GM12878 (cell line): ENCODE measurements around the gene NHERF2. TPM values are rescaled to one million over a fixed set of nuclear protein-coding genes. Genes with fewer than 3 reads are reported as not detected.

Source experiments
- ATAC-seq: fragments of 200-7000 bp; cut with Tn5 transposase; 3 replicates; pipeline ENCODE4 v1.9.1; 2020; ENCODE audit warnings: mild to moderate bottlenecking, moderate library complexity
- BruUV-seq: library from RNA; stranded (reverse); fragments of 400-500 nt; replicated peaks from 2 replicates; lab custom pipeline; 2021; lab: Mats Ljungman, UMichigan
- CTCF ChIA-PET: fragments of 300-600 bp; sonication (Branson Sonifier 250); formaldehyde crosslinking; extraction: SDS; loops from one replicate; lab custom pipeline; 2021; ENCODE audit warnings: inconsistent platforms; lab: Yijun Ruan, JAX
- POLR2A ChIA-PET: fragments of 350-600 bp; formaldehyde crosslinking; extraction: SDS; loops from one replicate; lab custom pipeline; 2021; ENCODE audit warnings: inconsistent platforms; lab: Charles Lee
- RAD21 ChIA-PET: fragments of 300-600 bp; sonication (Branson Sonifier 250); formaldehyde crosslinking; loops from one replicate; lab custom pipeline; 2023; ENCODE audit warnings: antibody characterized with exemption; ENCODE audit not compliant: unreplicated experiment; lab: Charles Lee
- SMC1A ChIA-PET: fragments of 300-600 bp; sonication (Branson Sonifier 250); formaldehyde crosslinking; loops from one replicate; lab custom pipeline; 2023; ENCODE audit not compliant: unreplicated experiment, uncharacterized antibody; lab: Charles Lee
- DNase-seq: peaks from one replicate; pipeline ENCODE4 v3.0.0-alpha.2; 2011; ENCODE audit warnings: low read depth, low spot score
- FAIRE-seq: peaks from 3 replicates; lab custom pipeline; 2011; peaks lifted over from hg19 to GRCh38; lab: Jason Lieb, UNC
- H2AFZ ChIP-seq: 2 replicates; pipeline ENCODE4 v1.6.0; 2011; ENCODE audit warnings: low read depth, low read length, control low read depth; ENCODE audit not compliant: control insufficient read depth
- H3K27ac ChIP-seq: 2 replicates; pipeline ENCODE4 v1.5.1; 2011; ENCODE audit warnings: control low read depth; ENCODE audit not compliant: control insufficient read depth, insufficient read depth
- H3K27me3 ChIP-seq, 2 experiments: replicated peaks in 1 of 2; 2 replicates each; pipeline versions ENCODE4 v1.6.0 to v1.6.1; 2011; ENCODE audit warnings: low read length in 1 of 2; ENCODE audit not compliant: control insufficient read depth in 2 of 2, insufficient read depth in 2 of 2
- H3K36me3 ChIP-seq, 2 experiments: 2 replicates each; pipeline ENCODE4 v1.5.1; 2011; ENCODE audit warnings: low read length in 1 of 2; ENCODE audit not compliant: control insufficient read depth in 2 of 2, insufficient read depth in 2 of 2
- H3K4me1 ChIP-seq: 2 replicates; pipeline ENCODE4 v1.6.1; 2011; ENCODE audit warnings: mild to moderate bottlenecking, low read length, moderate library complexity, mixed read lengths; ENCODE audit not compliant: control insufficient read depth, insufficient read depth
- H3K4me2 ChIP-seq: 2 replicates; pipeline ENCODE4 v1.6.0; 2011; ENCODE audit warnings: control low read depth; ENCODE audit not compliant: control insufficient read depth, insufficient read depth
- H3K4me3 ChIP-seq: fragments of 200-600 bp; sonication (generic); 2 replicates; pipeline ENCODE4 v1.5.1; 2016
- H3K79me2 ChIP-seq: 2 replicates; pipeline ENCODE4 v1.6.0; 2011; ENCODE audit warnings: low read length; ENCODE audit not compliant: control insufficient read depth, insufficient read depth
- H3K9ac ChIP-seq: 2 replicates; pipeline ENCODE4 v1.8.0; 2011; ENCODE audit warnings: low read length, control low read depth, mixed read lengths; ENCODE audit not compliant: control insufficient read depth, insufficient read depth
- H3K9me3 ChIP-seq: replicated peaks from 3 replicates; pipeline ENCODE4 v1.5.1; 2011; ENCODE audit warnings: mild to moderate bottlenecking, low read length; ENCODE audit not compliant: control insufficient read depth, insufficient read depth
- H4K20me1 ChIP-seq: 2 replicates; pipeline ENCODE4 v1.6.0; 2011; ENCODE audit not compliant: control insufficient read depth, insufficient read depth
- ATF7 ChIP-seq: fragments of 450-650 bp; IDR thresholded peaks from 2 replicates; pipeline ENCODE4 v1.6.1; 2016; ENCODE audit warnings: low read depth, mild to moderate bottlenecking
- CHD2 ChIP-seq: IDR thresholded peaks from 2 replicates; pipeline ENCODE4 v1.6.1; 2011; ENCODE audit warnings: low read depth, low read length, improper control_type of control experiment, borderline replicate concordance
- HDAC2 ChIP-seq: fragments of 200-600 bp; sonication (generic); IDR thresholded peaks from 2 replicates; pipeline ENCODE4 v1.6.1; 2017
- IRF4 ChIP-seq: IDR thresholded peaks from 2 replicates; pipeline ENCODE4 v1.6.1; 2011; ENCODE audit warnings: low read depth, low read length
- RAD21 ChIP-seq: IDR thresholded peaks from 2 replicates; pipeline ENCODE4 v1.6.1; 2011; ENCODE audit warnings: mild to moderate bottlenecking, low read depth, low read length, moderate library complexity; ENCODE audit not compliant: insufficient read depth
- RUNX3 ChIP-seq: IDR thresholded peaks from 2 replicates; pipeline ENCODE4 v1.6.1; 2012; ENCODE audit warnings: low read length, inconsistent platforms
- WGBS: methylation state at CpG from one replicate; pipeline ENCODE4 v1.1.6; 2016; ENCODE audit warnings: low lambda C conversion rate; ENCODE audit not compliant: insufficient replicate concordance, insufficient coverage; ENCODE audit errors: missing lambda C conversion rate; 5-methylcytosine and 5-hydroxymethylcytosine counted together
- in situ Hi-C: fragments of 300-500 bp; cut with MboI; formaldehyde crosslinking; loops from 9 replicates; pipeline ENCODE4 v1.14.3; 2018; ENCODE audit warnings: mixed read lengths
- intact Hi-C: fragments of 100-400 bp; cut with micrococcal nuclease; formaldehyde crosslinking; loops from one replicate; pipeline ENCODE4 v1.14.2; 2022; ENCODE audit not compliant: unreplicated experiment
- polyA plus RNA-seq, 11 experiments: library from polyadenylated mRNA; depleted of rRNA in 4 of 11; unstranded in 6 of 11; stranded (reverse) in 5 of 11; fragments of >200 nt; fragmentation: Nextera tagmentation in 4 of 11; fragmentation: Illumina TruSeq in 1 of 11; extraction: Ambion mirVana in 4 of 11; extraction: Trizol in 1 of 11; gene quantifications; 1 replicate in 1 of 11; 2 replicates in 10 of 11; pipeline versions ENCODE4 v1.2.1 to v1.2.3, GENCODE V29; 2011 to 2016; ENCODE audit warnings: inconsistent platforms in 2 of 11, missing spikeins in 2 of 11, low read depth in 1 of 11
- total RNA-seq, 4 experiments: library from RNA; depleted of rRNA in 3 of 4; stranded (reverse); fragments of >200 nt in 3 of 4; fragmentation: Illumina TruSeq in 1 of 4; extraction: Trizol in 1 of 4; gene quantifications; 2 replicates each; pipeline versions ENCODE4 v1.2.1 to v1.2.3, GENCODE V29; 2013 to 2021
- TF ChIP-seq, protein P1 (sequence below), 3 experiments: IDR thresholded peaks in 2 of 3; conservative IDR thresholded peaks in 1 of 3; 2 replicates each; pipeline ENCODE4 v1.5.1; 2011; ENCODE audit warnings: low read depth in 3 of 3, low read length in 3 of 3, mild to moderate bottlenecking in 3 of 3, control low read depth in 2 of 3, moderate library complexity in 2 of 3, inconsistent platforms in 1 of 3, mixed read lengths in 1 of 3; ENCODE audit not compliant: control insufficient read depth in 2 of 3, insufficient read depth in 1 of 3; ENCODE audit errors: extremely low read depth in 1 of 3
- TF ChIP-seq, protein P2 (sequence below): fragments of 450-650 bp; formaldehyde crosslinking; IDR thresholded peaks from 2 replicates; pipeline ENCODE4 v1.4.0; 2022; ENCODE audit warnings: mild to moderate bottlenecking, moderate library complexity

NHERF2 gene
- total and polyA plus RNA-seq, 10 of the 15 experiments (the other 5 are each of a cell fraction or from before 2014, with no cell fraction given) = 0.05 to 0.31 (median 0.08) TPM; not detected in 4

DNA sequence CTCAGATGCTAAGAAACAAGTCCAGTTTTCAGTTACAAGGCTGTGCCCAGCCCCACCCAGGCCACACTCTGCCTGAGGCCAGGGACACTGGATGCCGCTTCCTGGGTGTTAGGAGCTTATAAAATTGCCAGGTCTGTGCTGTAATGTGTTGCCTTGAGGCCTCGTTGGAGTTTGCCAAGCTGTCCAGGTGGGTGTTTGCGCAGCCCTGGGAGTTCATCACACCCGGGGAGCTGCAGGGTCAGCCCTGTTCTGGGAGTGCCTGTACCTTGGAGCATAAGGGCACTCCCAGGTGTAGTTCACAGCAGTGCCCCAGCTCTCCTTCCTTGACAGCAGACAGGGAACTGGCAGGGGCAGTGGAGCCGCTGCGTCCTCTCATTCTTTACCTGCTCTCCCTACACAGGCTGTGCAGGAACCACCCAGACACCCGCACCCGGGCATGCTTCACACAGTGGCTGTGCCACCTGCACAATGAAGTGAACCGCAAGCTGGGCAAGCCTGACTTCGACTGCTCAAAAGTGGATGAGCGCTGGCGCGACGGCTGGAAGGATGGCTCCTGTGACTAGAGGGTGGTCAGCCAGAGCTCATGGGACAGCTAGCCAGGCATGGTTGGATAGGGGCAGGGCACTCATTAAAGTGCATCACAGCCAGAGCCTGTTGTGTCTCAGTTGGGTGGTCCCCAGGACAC lies 41.1 kb upstream of the NHERF2 start:
- intact Hi-C loops (no loop called here), in situ Hi-C loops (no loop called here)
- RAD21 ChIA-PET = no interaction called here
- Histone ChIP-seq H3K4me1 (peaks cover 30% of the 10 kb centered on the region), H4K20me1 (no peaks in the 10 kb centered on the region), H3K4me3 (peak overlapping the region; percentile 87), H3K9ac (peak overlapping the region; percentile 80), H2AFZ (no peak overlapping the region), H3K9me3 (no peaks in the 10 kb centered on the region), H3K79me2 (no peaks in the 10 kb centered on the region; the same call in none of the 2 replicates), H3K27me3 (0 out of 4 replicates have a peak, but pooled peaks cover 0 to 3% of the 10 kb centered on the region in 2 experiments), H3K4me2 (peak overlapping the region; percentile 95), H3K36me3 (peaks cover 5 to 6% of the 10 kb centered on the region in 2 experiments; a peak in 3 of 4 replicates), H3K27ac (no peak overlapping the region)
- no TSS peak for BruUV-seq
- POLR2A ChIA-PET = interaction anchor here (0.5 to 4.7 kb wide), 3 partner anchors 14 to 124 kb away, joined by 7 to 21 read pairs (median 8); partner anchors contain the start of genes RPS2 and TBL3
- ATAC-seq = no peak
- SMC1A ChIA-PET = no interaction called here
- TF ChIP-seq HDAC2 (no peak), RAD21 (no peak), ATF7 (no peak), IRF4 (no peak), CHD2 (no peak), RUNX3 (no peak)
- TF ChIP-seq, protein P1, sequence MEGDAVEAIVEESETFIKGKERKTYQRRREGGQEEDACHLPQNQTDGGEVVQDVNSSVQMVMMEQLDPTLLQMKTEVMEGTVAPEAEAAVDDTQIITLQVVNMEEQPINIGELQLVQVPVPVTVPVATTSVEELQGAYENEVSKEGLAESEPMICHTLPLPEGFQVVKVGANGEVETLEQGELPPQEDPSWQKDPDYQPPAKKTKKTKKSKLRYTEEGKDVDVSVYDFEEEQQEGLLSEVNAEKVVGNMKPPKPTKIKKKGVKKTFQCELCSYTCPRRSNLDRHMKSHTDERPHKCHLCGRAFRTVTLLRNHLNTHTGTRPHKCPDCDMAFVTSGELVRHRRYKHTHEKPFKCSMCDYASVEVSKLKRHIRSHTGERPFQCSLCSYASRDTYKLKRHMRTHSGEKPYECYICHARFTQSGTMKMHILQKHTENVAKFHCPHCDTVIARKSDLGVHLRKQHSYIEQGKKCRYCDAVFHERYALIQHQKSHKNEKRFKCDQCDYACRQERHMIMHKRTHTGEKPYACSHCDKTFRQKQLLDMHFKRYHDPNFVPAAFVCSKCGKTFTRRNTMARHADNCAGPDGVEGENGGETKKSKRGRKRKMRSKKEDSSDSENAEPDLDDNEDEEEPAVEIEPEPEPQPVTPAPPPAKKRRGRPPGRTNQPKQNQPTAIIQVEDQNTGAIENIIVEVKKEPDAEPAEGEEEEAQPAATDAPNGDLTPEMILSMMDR (IDR thresholded peaks at IDR 0.05 in 2 of 3, conservative IDR thresholded peaks at IDR 0.05 in 1 of 3; ENCODE audit: control insufficient read depth in 2 of 3, extremely low read depth in 1 of 3, insufficient read depth in 1 of 3, low read depth in 3 of 3, low read length in 3 of 3) = no peak
- TF ChIP-seq, protein P2, sequence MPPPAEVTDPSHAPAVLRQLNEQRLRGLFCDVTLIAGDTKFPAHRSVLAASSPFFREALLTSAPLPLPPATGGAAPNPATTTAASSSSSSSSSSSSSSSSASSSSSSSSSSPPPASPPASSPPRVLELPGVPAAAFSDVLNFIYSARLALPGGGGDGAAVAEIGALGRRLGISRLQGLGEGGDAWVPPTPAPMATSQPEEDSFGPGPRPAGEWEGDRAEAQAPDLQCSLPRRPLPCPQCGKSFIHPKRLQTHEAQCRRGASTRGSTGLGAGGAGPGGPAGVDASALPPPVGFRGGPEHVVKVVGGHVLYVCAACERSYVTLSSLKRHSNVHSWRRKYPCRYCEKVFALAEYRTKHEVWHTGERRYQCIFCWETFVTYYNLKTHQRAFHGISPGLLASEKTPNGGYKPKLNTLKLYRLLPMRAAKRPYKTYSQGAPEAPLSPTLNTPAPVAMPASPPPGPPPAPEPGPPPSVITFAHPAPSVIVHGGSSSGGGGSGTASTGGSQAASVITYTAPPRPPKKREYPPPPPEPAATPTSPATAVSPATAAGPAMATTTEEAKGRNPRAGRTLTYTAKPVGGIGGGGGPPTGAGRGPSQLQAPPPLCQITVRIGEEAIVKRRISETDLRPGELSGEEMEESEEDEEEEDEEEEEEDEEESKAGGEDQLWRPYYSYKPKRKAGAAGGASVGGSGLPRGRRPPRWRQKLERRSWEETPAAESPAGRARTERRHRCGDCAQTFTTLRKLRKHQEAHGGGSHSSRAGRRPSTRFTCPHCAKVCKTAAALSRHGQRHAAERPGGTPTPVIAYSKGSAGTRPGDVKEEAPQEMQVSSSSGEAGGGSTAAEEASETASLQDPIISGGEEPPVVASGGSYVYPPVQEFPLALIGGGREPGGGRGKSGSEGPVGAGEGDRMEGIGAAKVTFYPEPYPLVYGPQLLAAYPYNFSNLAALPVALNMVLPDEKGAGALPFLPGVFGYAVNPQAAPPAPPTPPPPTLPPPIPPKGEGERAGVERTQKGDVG (CRISPR knock-in tag) = no peak
- DNase-seq = no peak
- CTCF ChIA-PET = interaction anchor here (0.6 to 1.6 kb wide), 2 partner anchors 16 to 18 kb away, joined by 3 to 6 read pairs; no protein-coding TSS in a partner anchor
- FAIRE-seq = no peak
- WGBS = 90% methylated on average over 14 of the region's 14 CpGs
